HepG2 (cell line): ENCODE measurements around the gene GGA2. TPM values are rescaled to one million over a fixed set of nuclear protein-coding genes. Genes with fewer than 3 reads are reported as not detected.
A peak's percentile ranks its signal among the peaks of the same experiment; 100 is the strongest.

Source experiments
- BATF2 ChIP-seq: sonication (generic); formaldehyde crosslinking; IDR thresholded peaks from 2 replicates; pipeline ENCODE4 v1.8.0; 2022; ENCODE audit warnings: mild to moderate bottlenecking, missing genetic modification reagents, moderate library complexity
- FOXJ3 ChIP-seq: sonication (generic); formaldehyde crosslinking; IDR thresholded peaks from 2 replicates; pipeline ENCODE4 v1.4.0; 2020; ENCODE audit warnings: missing genetic modification reagents, mild to moderate bottlenecking, borderline replicate concordance
- HHEX ChIP-seq: IDR thresholded peaks from 2 replicates; pipeline ENCODE4 v1.6.1; 2016; ENCODE audit warnings: control low read depth
- PRDM15 ChIP-seq: sonication (generic); formaldehyde crosslinking; IDR thresholded peaks from 2 replicates; pipeline ENCODE4 v1.4.0; 2020; ENCODE audit warnings: missing genetic modification reagents
- ZBTB25 ChIP-seq: IDR thresholded peaks from 2 replicates; pipeline ENCODE4 v1.6.1; 2018; ENCODE audit warnings: missing genetic modification reagents
- ZBTB8A ChIP-seq: sonication (generic); formaldehyde crosslinking; IDR thresholded peaks from 2 replicates; pipeline ENCODE4 v1.4.0; 2020; ENCODE audit warnings: mild to moderate bottlenecking, low read depth, missing genetic modification reagents, borderline replicate concordance
- ZNF205 ChIP-seq: IDR thresholded peaks from 2 replicates; pipeline ENCODE4 v1.6.1; 2018; ENCODE audit warnings: missing biosample characterization, missing genetic modification reagents
- ZNF468 ChIP-seq: sonication (generic); formaldehyde crosslinking; IDR thresholded peaks from 2 replicates; pipeline ENCODE4 v1.8.0; 2022; ENCODE audit warnings: mild to moderate bottlenecking, moderate library complexity, missing genetic modification reagents
- ZSCAN9 ChIP-seq: IDR thresholded peaks from 2 replicates; pipeline ENCODE4 v1.6.1; 2016; ENCODE audit warnings: borderline replicate concordance
- polyA plus RNA-seq, 8 experiments: library from polyadenylated mRNA; depleted of rRNA in 3 of 8; stranded (reverse) in 7 of 8; unstranded in 1 of 8; fragments of >200 nt; fragmentation: Illumina TruSeq in 4 of 8; extraction: Trizol in 4 of 8; gene quantifications; 2 replicates each; pipeline versions ENCODE4 v1.2.1 to v1.2.3, GENCODE V29; 2011 to 2016; ENCODE audit warnings: low read depth in 4 of 8, missing spikeins in 1 of 8, mixed read lengths in 1 of 8; ENCODE audit not compliant: insufficient read depth in 1 of 8
- total RNA-seq, 5 experiments: library from RNA; depleted of rRNA; stranded (reverse); fragments of >200 nt; fragmentation: Illumina TruSeq; extraction: Trizol; gene quantifications; 2 replicates each; pipeline ENCODE4 v1.2.3, GENCODE V29; 2016; ENCODE audit warnings: low read depth in 1 of 5
- TF ChIP-seq, protein P1 (sequence below): sonication (generic); formaldehyde crosslinking; IDR thresholded peaks from 2 replicates; pipeline ENCODE4 v1.4.0; 2020; ENCODE audit warnings: mild to moderate bottlenecking, missing genetic modification reagents
- TF ChIP-seq, protein P2 (sequence below): IDR thresholded peaks from 2 replicates; pipeline ENCODE4 v1.6.1; 2016; ENCODE audit warnings: low read depth

GGA2 gene
- total and polyA plus RNA-seq, 2 of the 13 experiments (the other 11 are each of a cell fraction or from before 2014, with no cell fraction given) = 51.5 to 69.8 TPM

DNA sequence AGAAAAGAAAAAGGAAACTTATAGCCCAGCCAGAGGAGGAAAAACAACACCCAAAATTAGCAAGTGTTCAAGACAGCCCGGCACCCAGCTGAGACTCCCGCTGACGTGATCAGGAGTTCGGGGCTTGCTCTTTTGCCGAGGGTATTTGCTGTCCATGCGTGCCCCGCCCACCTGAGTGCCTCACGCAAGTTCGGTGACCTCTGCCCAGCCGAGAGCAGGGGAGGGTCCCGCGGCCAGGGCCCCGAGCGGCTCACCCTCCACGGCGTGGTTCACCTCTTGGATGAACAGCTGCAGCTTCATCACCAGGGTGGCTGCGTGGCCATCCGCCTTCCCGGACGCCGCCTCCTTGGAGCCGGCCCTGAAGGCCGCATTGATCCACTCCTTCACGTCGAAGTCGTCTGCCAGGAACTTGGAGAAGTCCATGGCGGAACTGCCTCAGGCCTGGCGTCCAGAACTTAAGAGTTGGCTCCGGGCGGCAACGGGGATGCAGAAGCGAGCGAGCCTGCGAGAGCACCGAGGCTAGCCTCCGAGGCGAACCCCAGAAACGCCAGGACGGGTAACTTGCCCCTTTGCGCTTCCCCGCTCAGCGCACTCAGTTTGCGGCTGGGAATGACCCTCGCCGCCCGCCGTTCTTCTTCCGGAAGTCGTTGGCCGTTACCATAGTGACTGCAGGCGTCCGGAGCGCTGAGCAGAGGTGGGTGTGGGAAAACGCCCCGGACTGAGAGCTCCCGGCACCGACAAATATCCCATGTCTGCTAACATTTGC, 57.5 kb downstream of the GGA2 start, which contains the start of gene COG7 (continued):
- TF ChIP-seq BATF2 = no peak
- peak; percentile 92; the same call in 1 of the 2 replicates for TF ChIP-seq ZBTB25 (CRISPR knock-in tag)
- TF ChIP-seq, protein P1, sequence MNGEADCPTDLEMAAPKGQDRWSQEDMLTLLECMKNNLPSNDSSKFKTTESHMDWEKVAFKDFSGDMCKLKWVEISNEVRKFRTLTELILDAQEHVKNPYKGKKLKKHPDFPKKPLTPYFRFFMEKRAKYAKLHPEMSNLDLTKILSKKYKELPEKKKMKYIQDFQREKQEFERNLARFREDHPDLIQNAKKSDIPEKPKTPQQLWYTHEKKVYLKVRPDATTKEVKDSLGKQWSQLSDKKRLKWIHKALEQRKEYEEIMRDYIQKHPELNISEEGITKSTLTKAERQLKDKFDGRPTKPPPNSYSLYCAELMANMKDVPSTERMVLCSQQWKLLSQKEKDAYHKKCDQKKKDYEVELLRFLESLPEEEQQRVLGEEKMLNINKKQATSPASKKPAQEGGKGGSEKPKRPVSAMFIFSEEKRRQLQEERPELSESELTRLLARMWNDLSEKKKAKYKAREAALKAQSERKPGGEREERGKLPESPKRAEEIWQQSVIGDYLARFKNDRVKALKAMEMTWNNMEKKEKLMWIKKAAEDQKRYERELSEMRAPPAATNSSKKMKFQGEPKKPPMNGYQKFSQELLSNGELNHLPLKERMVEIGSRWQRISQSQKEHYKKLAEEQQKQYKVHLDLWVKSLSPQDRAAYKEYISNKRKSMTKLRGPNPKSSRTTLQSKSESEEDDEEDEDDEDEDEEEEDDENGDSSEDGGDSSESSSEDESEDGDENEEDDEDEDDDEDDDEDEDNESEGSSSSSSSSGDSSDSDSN = peak; percentile 93
- TF ChIP-seq, protein P2, sequence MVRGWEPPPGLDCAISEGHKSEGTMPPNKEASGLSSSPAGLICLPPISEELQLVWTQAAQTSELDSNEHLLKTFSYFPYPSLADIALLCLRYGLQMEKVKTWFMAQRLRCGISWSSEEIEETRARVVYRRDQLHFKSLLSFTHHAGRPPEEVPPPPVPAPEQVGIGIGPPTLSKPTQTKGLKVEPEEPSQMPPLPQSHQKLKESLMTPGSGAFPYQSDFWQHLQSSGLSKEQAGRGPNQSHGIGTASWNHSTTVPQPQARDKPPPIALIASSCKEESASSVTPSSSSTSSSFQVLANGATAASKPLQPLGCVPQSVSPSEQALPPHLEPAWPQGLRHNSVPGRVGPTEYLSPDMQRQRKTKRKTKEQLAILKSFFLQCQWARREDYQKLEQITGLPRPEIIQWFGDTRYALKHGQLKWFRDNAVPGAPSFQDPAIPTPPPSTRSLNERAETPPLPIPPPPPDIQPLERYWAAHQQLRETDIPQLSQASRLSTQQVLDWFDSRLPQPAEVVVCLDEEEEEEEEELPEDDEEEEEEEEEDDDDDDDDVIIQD = peak; percentile 61
- TF ChIP-seq ZBTB8A = no peak
- peak; percentile 92; the same call in 1 of the 2 replicates for TF ChIP-seq ZNF468
- peak; percentile 47; the same call in 1 of the 2 replicates for TF ChIP-seq PRDM15 (CRISPR knock-in tag)
- 0 out of 2 replicates have a peak, but pooled peaks have one; percentile 83 for TF ChIP-seq ZNF205 (CRISPR knock-in tag)
- TF ChIP-seq HHEX = peak; percentile 47; the same call in 1 of the 2 replicates
- TF ChIP-seq FOXJ3 (CRISPR knock-in tag) = peak; percentile 78
- TF ChIP-seq ZSCAN9 (CRISPR knock-in tag) = peak; percentile 88
